ENCODE measurements around the gene ST8SIA4.

The ST8SIA4 gene

DNA sequence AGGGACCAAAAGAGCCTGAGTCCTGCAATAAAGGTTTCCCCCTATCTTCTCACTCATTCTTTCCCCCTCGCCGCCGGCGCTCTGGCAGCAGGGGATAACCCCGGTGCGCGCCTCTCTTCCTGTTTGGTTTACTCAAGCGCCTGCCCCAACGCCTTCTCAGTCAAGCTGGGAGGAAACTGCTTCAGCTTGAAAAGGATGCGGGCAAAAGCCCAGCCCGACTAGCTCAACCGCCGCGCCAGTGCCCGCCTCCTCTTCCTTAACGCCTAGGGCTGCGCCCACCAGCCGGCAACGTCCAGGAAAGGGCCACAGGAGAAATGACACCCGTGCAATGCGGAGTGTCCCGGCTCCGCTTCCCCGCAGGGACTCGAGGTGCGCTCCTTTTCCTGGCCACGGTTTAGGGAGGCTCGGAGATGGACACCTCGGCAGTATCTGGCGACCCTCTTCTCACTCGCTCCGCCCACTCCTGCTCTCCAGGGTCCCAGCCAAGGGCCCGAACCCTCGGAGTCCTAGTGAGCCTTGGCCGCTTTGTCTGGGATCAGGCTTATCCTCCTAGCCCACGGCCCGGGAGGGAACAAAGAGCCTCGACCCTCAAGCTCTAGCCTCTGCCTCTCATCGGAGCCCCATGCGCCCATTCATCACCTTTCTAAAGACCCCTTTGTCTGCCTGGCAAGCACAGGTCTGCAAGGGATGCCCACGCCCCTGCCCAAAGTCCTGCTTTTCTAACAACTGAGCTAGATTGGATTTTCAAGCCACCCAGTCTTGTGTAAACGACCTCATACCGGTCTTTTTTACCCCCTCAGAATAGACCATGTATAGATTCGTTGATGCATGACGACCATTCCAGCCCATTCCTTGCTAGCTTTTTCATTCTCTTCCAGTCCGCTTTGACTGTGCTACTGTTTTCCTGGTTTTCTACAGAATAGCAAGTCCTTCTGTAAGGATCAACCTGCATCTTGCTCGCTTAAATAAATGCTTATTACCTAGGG, 2.0 kb downstream of the ST8SIA4 start:
- Histone ChIP-seq H3K27ac (ENCODE audit: insufficient read depth, low read depth, low read length, poor library complexity, severe bottlenecking) (no peak overlapping the region), H3K4me3 (ENCODE audit: insufficient read depth, low read depth, low read length) (peak overlapping the region; percentile 40), H3K4me1 (ENCODE audit: control insufficient read depth, insufficient read depth, low read length) (peaks cover 15% of the 10 kb centered on the region), H3K36me3 (ENCODE audit: control insufficient read depth, insufficient read depth, low read length) (no peaks in the 10 kb centered on the region), H3K9me3 (ENCODE audit: control insufficient read depth, low read length) (no peaks in the 10 kb centered on the region), H3K27me3 (ENCODE audit: control insufficient read depth, insufficient read depth, low read length, poor library complexity, severe bottlenecking) (peaks cover 58% of the 10 kb centered on the region)
- 4% methylated on average over 46 to 47 of the region's 47 CpGs for WGBS, 2 experiments

DNA sequence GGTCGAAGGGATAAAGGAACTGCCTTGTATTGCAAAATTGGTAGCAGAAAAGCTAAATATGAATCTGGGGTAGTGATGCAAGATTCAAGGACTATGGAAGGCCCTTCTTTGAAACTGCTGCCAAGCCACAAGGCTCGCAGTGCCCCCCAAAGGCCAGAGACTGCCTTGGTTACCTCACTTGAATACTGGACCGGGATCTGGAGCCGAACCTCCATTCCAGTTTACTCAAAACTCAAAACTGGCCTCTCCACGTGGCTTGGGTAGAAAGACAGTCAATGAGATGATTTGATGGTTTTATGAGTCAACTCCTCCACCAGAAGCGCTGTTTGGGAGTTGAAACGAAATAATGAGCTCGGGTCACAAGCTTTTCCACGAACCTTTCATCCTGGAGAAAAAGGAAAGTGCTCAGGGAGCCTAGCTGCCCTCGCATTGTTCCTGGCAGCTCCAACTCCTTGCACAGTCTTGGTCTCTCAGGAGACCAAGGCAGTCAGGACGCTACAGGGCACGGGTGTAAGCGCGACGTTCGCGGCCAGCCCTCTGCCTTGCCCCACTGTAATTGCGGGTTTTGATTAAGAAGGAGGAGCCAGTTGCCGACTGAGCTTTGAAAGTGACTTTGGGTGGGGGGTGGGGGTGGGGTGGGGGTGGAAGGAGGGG, 2.8 kb downstream of the ST8SIA4 start:
- Histone ChIP-seq H3K4me3 (ENCODE audit: insufficient read depth, low read depth, low read length) (peak overlapping the region; percentile 40), H3K27me3 (ENCODE audit: control insufficient read depth, insufficient read depth, low read length, poor library complexity, severe bottlenecking) (peaks cover 50% of the 10 kb centered on the region), H3K36me3 (ENCODE audit: control insufficient read depth, insufficient read depth, low read length) (no peaks in the 10 kb centered on the region), H3K27ac (ENCODE audit: insufficient read depth, low read depth, low read length, poor library complexity, severe bottlenecking) (no peak overlapping the region), H3K4me1 (ENCODE audit: control insufficient read depth, insufficient read depth, low read length) (peaks cover 15% of the 10 kb centered on the region), H3K9me3 (ENCODE audit: control insufficient read depth, low read length) (no peaks in the 10 kb centered on the region)
- 7 to 8% methylated on average over 17 of the region's 19 CpGs for WGBS, 2 experiments

DNA sequence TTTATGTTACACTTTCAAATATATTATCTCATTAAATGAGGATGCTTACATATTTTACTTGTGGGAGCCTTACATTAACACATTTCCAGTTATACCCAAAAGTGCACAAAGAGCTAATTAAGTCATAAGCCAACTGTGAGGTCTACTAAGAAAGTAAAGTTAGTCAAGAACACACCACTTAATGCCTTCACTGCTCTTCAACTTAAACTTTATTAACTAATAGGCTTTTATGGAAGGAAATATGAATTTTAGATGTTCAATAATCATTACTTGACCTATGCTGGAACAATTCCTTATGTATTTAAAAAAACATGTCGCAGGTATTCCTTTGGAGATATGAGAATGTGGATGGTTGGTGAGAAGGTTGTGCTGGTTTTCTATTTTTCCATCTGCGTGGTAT, 3.4 kb downstream of the ST8SIA4 start:
- Histone ChIP-seq H3K4me1 (ENCODE audit: control insufficient read depth, insufficient read depth, low read length) (peaks cover 15% of the 10 kb centered on the region), H3K4me3 (ENCODE audit: insufficient read depth, low read depth, low read length) (peak overlapping the region; percentile 40), H3K36me3 (ENCODE audit: control insufficient read depth, insufficient read depth, low read length) (no peaks in the 10 kb centered on the region), H3K27ac (ENCODE audit: insufficient read depth, low read depth, low read length, poor library complexity, severe bottlenecking) (no peak overlapping the region), H3K9me3 (ENCODE audit: control insufficient read depth, low read length) (no peaks in the 10 kb centered on the region), H3K27me3 (ENCODE audit: control insufficient read depth, insufficient read depth, low read length, poor library complexity, severe bottlenecking) (peaks cover 44% of the 10 kb centered on the region)
- WGBS, 2 experiments: 93 to 95% methylated on average over 2 of the region's 2 CpGs

DNA sequence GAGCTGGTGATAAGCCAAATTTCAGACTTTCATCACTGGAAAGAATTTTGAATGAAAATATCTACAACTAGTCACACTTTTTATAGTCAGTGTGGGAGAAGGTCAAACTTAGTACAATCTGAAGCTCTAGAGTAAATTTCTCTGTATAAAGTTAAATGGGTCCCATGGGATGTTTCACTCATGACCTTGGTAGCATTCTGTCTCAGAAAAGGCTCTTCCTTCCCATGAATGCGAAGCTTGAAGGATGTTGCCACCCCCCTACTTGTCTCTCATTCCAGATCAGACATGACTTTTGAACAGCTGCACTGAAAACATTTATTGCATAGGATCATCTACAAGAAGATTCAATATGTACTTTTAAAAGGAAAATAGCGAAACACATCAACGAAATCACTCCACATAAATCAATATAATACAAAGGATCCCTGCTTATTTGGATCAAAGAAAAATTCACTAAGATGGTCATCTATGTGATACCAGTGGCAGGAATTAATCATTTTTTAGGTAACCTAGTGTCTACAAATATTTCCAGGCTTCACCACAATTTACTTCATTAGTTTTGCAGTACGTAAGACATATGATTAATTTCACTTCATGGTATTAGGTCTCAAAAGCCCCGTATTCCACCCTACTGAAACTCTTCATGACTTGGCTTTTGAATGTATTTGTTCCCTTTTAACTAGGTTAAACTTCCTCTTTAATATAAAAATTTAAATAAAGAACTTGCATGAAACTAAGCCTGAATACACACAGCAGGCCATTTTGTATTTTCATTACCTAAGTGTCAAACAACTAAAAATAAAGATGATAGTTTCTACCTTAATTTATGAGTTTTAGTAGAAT, 4.4 kb downstream of the ST8SIA4 start:
- Histone ChIP-seq H3K27ac (ENCODE audit: insufficient read depth, low read depth, low read length, poor library complexity, severe bottlenecking) (no peak overlapping the region), H3K9me3 (ENCODE audit: control insufficient read depth, low read length) (no peaks in the 10 kb centered on the region), H3K36me3 (ENCODE audit: control insufficient read depth, insufficient read depth, low read length) (no peaks in the 10 kb centered on the region), H3K4me3 (ENCODE audit: insufficient read depth, low read depth, low read length) (no peak overlapping the region), H3K4me1 (ENCODE audit: control insufficient read depth, insufficient read depth, low read length) (peaks cover 15% of the 10 kb centered on the region), H3K27me3 (ENCODE audit: control insufficient read depth, insufficient read depth, low read length, poor library complexity, severe bottlenecking) (peaks cover 35% of the 10 kb centered on the region)
- 86 to 90% methylated on average over 3 to 5 of the region's 5 CpGs for WGBS, 2 experiments

DNA sequence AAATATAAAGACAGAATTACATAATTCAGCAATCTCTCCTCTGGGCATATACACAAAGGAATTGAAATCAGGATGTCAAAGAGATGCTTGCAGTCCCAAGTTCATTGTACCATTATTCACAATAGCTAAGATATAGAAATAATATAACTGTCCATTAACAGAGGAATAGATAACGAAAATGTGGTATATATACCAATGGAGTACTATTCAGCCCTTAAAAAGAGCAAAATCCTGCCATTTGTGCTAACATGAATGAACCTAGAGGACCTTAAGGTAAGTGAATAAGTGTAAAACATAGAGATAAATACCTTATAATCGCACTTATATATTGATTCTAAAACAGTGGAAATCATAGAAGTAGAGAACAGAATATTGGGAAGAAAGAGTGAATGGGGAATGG, 7.0 kb downstream of the ST8SIA4 start:
- whole genome bisulfite sequencing, 2 experiments: 96 to 100% methylated on average over 1 to 2 of the region's 2 CpGs
- Histone ChIP-seq H3K27me3 (ENCODE audit: control insufficient read depth, insufficient read depth, low read length, poor library complexity, severe bottlenecking) (peaks cover 8% of the 10 kb centered on the region), H3K4me1 (ENCODE audit: control insufficient read depth, insufficient read depth, low read length) (no peaks in the 10 kb centered on the region), H3K4me3 (ENCODE audit: insufficient read depth, low read depth, low read length) (no peak overlapping the region), H3K36me3 (ENCODE audit: control insufficient read depth, insufficient read depth, low read length) (no peaks in the 10 kb centered on the region), H3K9me3 (ENCODE audit: control insufficient read depth, low read length) (no peaks in the 10 kb centered on the region), H3K27ac (ENCODE audit: insufficient read depth, low read depth, low read length, poor library complexity, severe bottlenecking) (no peak overlapping the region)

DNA sequence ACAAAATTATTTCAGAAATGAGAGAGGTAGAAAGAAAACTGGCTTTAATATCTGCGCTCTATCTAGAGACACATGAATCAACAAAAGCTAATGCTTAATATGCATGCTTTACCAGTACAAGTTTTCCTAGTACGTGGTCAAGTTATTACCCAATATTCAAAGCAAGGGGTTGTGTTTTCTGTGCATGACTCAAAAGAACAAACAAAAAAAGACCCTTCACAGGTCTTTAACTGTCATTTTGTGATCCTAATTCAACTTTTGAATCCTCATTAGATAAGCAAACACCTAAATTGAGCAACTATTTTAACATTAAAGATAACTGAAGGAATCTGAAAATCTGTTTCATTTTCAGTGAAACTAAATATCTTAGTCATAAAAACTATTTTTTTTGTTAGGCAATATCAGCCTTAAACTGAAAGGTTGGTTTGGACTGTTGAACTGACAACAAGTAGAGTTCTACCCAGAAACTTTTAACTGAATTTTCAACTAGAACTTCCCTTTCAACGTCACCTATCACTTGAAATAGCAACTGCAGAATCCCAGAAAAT, 12.5 kb downstream of the ST8SIA4 start:
- no peaks in the 10 kb centered on the region for H3K9me3 ChIP-seq (ENCODE audit: control insufficient read depth, low read length)
- no peaks in the 10 kb centered on the region for H3K27me3 ChIP-seq (ENCODE audit: control insufficient read depth, insufficient read depth, low read length, poor library complexity, severe bottlenecking)
- H3K4me1 ChIP-seq (ENCODE audit: control insufficient read depth, insufficient read depth, low read length): no peaks in the 10 kb centered on the region
- WGBS, 2 experiments: 82 to 92% methylated on average over 3 of the region's 3 CpGs
- H3K36me3 ChIP-seq (ENCODE audit: control insufficient read depth, insufficient read depth, low read length): no peaks in the 10 kb centered on the region
- H3K27ac ChIP-seq (ENCODE audit: insufficient read depth, low read depth, low read length, poor library complexity, severe bottlenecking): no peak overlapping the region
- no peak overlapping the region for H3K4me3 ChIP-seq (ENCODE audit: insufficient read depth, low read depth, low read length)

DNA sequence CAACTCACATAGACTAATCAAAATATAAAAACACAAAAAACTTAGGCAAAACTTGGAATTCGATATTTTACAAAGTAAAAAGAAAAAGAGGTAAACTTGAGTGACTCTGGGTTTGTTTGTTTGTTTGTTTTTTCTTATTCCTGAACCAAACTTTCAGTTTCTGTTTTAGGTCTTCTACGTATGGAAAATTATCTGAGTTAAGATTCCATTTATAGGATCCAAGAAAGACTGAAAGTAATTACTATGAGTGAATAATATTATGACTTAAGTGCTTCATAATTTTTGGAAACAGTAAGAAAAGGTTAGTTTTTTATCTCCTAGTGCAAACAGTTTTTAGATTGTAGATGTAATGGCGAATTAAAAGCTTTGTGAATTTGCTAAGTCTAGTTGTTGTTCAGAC, 13.2 kb downstream of the ST8SIA4 start:
- no peak overlapping the region for H3K27ac ChIP-seq (ENCODE audit: insufficient read depth, low read depth, low read length, poor library complexity, severe bottlenecking)
- no peaks in the 10 kb centered on the region for H3K4me1 ChIP-seq (ENCODE audit: control insufficient read depth, insufficient read depth, low read length)
- WGBS, 2 experiments: 93 to 100% methylated on average over 2 to 3 of the region's 3 CpGs
- H3K4me3 ChIP-seq (ENCODE audit: insufficient read depth, low read depth, low read length): no peak overlapping the region
- no peaks in the 10 kb centered on the region for H3K36me3 ChIP-seq (ENCODE audit: control insufficient read depth, insufficient read depth, low read length)
- H3K9me3 ChIP-seq (ENCODE audit: control insufficient read depth, low read length): no peaks in the 10 kb centered on the region
- no peaks in the 10 kb centered on the region for H3K27me3 ChIP-seq (ENCODE audit: control insufficient read depth, insufficient read depth, low read length, poor library complexity, severe bottlenecking)

DNA sequence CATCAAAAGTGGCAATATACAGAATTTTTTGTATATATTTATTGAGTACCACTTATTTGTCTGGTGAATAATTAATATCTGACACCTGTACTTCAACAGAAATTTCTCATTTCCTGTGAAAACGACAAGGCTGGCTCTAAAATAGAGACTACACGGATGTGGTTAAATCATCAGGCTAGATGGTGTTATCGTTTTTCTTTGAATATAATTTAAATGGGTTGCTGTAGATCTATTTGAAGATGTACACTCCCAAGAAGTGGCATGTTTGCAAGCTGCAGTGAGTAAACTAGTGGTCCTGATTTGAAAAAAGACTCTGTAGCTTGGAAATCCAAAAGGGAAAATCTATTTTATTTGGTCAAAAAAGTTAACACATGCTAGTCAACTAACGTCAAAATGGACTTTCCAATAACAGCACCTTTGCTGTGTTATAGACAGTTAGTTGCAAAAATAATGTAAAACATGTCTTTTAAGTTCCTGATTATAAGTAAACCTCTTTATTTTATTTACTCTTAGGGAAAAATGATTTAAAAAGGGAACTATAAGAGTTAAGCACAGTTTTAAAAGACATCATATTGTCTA, 13.8 kb downstream of the ST8SIA4 start:
- Histone ChIP-seq H3K4me3 (ENCODE audit: insufficient read depth, low read depth, low read length) (no peak overlapping the region), H3K36me3 (ENCODE audit: control insufficient read depth, insufficient read depth, low read length) (no peaks in the 10 kb centered on the region), H3K27me3 (ENCODE audit: control insufficient read depth, insufficient read depth, low read length, poor library complexity, severe bottlenecking) (no peaks in the 10 kb centered on the region), H3K4me1 (ENCODE audit: control insufficient read depth, insufficient read depth, low read length) (no peaks in the 10 kb centered on the region), H3K27ac (ENCODE audit: insufficient read depth, low read depth, low read length, poor library complexity, severe bottlenecking) (no peak overlapping the region), H3K9me3 (ENCODE audit: control insufficient read depth, low read length) (no peaks in the 10 kb centered on the region)
- WGBS, 2 experiments: 86 to 97% methylated on average over 4 of the region's 4 CpGs

DNA sequence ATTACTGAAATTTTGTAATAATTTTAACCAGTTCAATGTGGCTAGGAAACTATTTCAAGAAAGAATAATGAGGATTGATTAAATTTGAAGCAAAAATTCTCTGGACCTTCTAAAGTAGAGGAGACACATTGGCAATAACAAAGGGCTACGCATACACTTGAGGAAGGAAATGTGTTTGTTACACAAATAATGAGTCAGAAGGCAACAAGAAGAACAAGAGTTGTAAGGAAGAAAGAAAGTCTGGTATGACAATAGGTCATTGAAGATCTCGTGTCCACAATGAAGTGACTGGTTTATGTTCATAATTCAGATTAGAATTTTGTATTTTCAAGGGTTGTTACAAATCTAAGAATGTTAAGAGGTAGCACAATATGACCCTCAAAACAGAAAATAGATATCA, 25.8 kb downstream of the ST8SIA4 start:
- Histone ChIP-seq H3K4me3 (ENCODE audit: insufficient read depth, low read depth, low read length) (no peak overlapping the region), H3K4me1 (ENCODE audit: control insufficient read depth, insufficient read depth, low read length) (no peaks in the 10 kb centered on the region), H3K9me3 (ENCODE audit: control insufficient read depth, low read length) (no peaks in the 10 kb centered on the region), H3K27me3 (ENCODE audit: control insufficient read depth, insufficient read depth, low read length, poor library complexity, severe bottlenecking) (no peaks in the 10 kb centered on the region), H3K27ac (ENCODE audit: insufficient read depth, low read depth, low read length, poor library complexity, severe bottlenecking) (no peak overlapping the region), H3K36me3 (ENCODE audit: control insufficient read depth, insufficient read depth, low read length) (no peaks in the 10 kb centered on the region)
- 86 to 95% methylated on average over 2 of the region's 2 CpGs for WGBS, 2 experiments

All from ectodermal cell (in vitro differentiated cells).